ENCODE results near the gene EMD.

- no peak for TF ChIP-seq CTCF (IDR thresholded peaks at IDR 0.05; ENCODE audit: insufficient read depth, low read length, poor library complexity, severe bottlenecking)
- TF ChIP-seq EZH2phosphoT487 (conservative IDR thresholded peaks at IDR 0.05; ENCODE audit: low read length) = no peak
Measured at GRCh38 chrX:154380787-154381186, 1.7 kb downstream of the EMD start.

Data from SU-DHL-6 (cell line).